GM18519 (cell line): ENCODE measurements around the gene QPCT.
"Not testable (repeated sequence)": the region's sequence is repeated elsewhere in the genome, so short reads cannot be mapped to it uniquely, and the experiment has no call there.

ENCODE experiments used
- ATAC-seq: cut with Tn5 transposase; IDR thresholded peaks from one replicate; pipeline ENCODE4 v1.9.1; 2021; ENCODE audit warnings: mild to moderate bottlenecking, moderate library complexity; ENCODE audit not compliant: unreplicated experiment, low FRiP score

Gene QPCT

DNA sequence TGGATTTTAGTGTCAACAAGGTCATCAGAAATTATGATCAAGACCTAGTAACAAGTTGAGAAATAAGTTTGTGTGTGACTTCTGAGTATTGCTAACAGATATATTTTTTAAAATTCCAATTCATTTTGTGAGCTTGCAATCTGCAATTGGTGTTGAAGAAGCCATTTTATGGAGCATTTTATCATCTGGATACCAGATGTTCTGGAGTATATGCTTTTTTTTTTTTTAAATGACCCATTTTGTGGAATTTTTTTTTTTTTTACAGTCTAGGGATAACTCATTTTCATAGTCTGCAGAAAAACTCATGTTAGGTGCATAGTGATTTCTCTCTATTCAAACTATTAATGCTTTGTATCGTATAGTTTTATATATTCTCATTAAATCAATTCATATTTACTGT lies 12.6 kb downstream of the QPCT start:
- no peak for ATAC-seq

DNA sequence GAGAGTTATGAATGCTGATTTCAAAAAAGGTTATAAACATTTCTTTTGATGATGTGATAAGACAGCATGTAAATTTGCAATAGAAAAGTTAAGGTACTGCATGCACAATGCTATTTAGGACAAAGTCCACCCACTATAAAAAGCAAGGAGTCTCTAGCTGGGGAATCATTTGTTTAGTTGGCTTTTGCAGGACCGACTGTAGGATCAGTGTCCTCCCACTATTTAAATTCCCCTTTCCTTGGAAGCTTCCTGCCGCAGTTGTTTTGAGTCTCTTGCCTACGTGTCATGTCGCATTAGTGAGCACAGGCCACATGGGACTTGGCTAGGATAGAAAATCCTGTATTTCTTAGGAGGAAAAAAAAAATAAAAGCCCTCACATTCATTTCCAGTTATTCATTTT lies 13.1 kb downstream of the QPCT start:
- ATAC-seq = no peak

GRCh38 chr2:37358466-37358865 lies 14.0 kb downstream of the QPCT start:
- no peak for ATAC-seq

GRCh38 chr2:37361216-37361815 lies 16.9 kb downstream of the QPCT start:
- ATAC-seq = no peak

GRCh38 chr2:37361994-37362698 lies 17.7 kb downstream of the QPCT start:
- no peak for ATAC-seq

DNA sequence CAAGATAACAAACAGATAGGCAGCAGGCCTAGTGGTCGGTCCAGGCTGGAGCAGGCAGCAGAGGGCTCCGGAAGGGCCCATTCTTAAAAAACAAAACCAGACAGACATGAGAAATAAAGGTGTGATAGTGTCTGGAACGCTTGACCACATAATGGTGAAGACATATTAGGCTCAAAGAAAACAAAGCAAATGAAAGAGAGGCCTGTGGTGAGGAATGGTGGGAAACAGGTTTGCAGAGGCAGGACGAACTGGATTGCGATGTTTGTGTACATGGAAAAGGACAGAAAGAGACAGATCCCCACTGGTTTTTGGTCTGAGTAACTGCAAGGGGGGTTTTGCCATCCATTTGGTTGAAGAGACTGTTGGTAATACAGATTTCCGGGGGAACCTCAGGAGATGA lies 19.9 kb downstream of the QPCT start:
- no peak for ATAC-seq

DNA sequence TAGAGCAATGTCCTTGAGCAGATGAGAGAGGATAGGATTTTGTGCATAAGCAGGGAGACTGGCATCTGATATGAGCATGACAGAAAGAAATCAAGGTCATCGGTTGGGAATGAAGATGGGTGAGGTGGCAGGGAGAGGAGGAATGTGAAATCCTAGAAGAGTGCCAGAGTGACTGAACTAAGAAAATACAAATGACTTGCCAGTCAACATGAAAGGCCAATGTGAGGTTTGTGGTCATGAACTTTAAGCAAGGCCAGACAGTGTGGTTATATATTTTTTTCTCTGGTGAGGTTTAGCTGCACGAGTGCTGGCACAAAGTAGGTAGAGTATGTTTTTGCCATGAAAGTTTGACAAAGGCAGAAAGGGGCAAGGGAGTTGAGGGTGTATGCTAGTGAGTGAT lies 21.2 kb downstream of the QPCT start:
- ATAC-seq = no peak

DNA sequence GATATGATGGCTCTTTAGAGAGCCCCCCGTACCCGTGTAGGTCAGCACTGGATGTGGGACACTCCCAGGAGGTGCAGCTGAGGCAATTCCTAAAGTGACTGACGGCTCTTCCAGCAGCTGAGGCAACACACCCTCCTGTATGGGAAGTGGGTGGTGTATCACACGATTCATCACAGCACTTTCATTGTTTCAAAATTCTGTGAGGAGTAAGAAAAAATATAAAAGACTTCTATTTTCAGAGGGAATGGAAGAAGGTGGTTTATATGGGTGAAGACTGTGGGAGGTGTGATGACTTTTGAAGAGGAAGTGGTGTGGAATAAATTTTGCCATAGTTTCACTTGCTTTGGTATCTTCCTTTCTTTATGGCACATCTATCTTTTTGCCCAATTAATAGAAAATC lies 22.3 kb downstream of the QPCT start:
- ATAC-seq = no peak

DNA sequence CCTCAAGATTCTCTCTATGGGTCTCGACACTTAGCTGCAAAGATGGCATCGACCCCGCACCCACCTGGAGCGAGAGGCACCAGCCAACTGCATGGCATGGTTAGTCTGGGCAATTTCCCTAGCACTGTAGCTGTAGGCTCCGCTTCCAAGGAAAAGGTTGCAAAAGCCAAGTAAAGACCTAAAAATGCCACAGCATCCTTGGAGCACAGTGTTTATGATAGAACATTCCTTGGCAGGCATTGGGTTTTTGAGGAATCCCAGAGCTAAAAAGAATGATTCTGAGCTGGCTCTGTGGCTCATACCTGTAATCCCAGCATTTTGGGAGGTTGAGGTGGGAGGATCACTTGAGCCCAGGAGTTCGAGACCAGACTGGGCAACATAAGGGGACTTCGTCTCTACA lies 22.9 kb downstream of the QPCT start:
- no peak for ATAC-seq

DNA sequence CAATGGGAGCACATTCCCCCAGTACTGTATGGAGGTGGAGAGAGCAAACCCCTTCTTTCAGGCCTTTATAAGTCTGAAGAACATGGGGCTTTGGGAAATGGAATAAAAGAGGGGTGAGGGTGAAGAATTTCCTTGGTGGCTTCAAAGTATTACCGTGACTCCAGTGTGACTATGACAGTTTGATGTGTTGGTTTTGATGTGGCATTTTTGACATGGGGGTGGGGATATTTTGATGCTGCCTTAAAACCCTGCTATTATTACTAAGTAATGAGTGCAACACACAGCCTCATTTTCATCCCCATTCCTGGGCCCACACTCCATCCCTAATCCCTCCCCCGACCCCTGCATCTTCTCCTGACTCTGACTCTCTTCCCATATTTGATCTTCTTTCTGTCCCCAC lies 23.6 kb downstream of the QPCT start:
- ATAC-seq = no peak

DNA sequence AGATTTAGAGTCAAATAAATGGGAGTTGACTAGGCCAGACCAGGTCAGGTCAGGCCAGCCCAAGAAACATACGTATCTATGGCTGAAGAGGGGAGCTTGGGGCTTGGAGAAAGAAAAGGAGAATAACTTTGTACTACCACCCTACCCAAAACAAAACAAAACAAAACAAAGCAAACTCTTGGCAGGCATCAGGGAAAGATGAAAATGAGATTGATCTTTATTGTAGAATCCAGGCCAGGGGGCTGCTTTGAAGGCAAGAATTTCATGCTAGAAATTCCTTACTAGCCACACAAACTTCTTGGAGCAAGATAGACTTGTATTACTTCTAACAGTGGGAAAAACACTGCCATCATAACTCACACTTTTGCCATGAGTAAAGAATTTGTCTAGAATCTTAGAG lies 26.2 kb downstream of the QPCT start:
- ATAC-seq = no peak

DNA sequence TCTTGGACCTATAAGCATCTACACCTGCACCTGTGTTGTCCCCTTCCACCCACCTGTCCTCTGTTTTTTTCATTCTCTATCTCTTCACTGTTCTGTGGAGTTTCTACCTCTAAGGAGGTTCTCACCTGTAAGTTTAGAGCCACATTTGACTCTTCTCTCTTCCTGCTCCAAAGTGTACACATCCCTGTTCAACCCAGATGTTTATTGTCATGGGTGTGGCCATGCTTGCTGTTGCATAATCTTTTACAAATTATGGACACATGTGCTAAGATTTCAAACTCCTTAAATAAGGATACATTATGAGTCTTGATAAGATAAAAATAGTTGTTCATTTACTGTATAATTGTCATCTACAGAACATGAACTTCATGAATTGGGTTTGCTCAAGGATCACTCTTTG lies 27.6 kb downstream of the QPCT start:
- ATAC-seq = no peak

GRCh38 chr2:37375741-37376288 lies 31.4 kb downstream of the QPCT start:
- peak; percentile 6 for ATAC-seq

GRCh38 chr2:37376421-37377186 lies 32.2 kb downstream of the QPCT start:
- ATAC-seq = peak; percentile 90

DNA sequence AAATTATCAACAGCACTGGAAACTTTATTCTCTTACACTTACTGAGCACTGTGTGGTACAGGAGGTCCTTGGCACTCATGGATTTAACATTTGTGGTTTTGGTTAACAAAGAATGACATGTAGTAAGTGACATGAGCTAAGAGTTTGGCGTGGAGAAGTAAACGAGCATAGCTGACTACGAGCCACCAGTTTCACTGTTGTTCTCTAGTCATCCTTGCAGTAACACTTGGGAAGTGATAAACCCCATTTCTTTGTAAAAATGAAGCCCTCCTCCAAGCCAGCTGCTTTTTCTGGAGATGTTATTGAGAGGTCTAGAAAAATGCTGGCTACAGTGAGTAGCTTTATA lies 32.7 kb downstream of the QPCT start:
- ATAC-seq = no peak

GRCh38 chr2:37378411-37378810 lies 34.0 kb downstream of the QPCT start:
- ATAC-seq = no peak

DNA sequence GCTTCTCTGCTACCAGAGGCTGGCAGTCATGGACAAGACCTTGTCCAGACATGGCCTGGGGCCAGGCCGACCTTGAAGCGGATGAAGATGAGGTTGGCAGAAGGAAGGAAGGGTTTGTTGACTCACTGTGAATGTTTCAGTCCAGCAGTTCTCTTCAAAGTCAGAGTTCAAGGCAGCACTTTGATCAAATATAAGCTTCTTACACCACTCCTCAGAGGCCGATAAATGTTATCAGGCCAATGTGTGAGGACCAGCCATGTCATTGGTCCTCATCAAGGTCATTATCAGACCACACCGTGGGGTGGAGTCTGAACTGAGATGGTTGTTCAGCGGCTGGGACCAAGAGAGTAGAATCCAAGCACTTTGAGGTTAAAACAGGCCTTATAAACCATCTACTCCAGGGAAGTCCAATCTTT lies 35.5 kb downstream of the QPCT start:
- no peak for ATAC-seq

GRCh38 chr2:37380787-37381186 lies 36.4 kb downstream of the QPCT start:
- not testable (repeated sequence) for ATAC-seq

DNA sequence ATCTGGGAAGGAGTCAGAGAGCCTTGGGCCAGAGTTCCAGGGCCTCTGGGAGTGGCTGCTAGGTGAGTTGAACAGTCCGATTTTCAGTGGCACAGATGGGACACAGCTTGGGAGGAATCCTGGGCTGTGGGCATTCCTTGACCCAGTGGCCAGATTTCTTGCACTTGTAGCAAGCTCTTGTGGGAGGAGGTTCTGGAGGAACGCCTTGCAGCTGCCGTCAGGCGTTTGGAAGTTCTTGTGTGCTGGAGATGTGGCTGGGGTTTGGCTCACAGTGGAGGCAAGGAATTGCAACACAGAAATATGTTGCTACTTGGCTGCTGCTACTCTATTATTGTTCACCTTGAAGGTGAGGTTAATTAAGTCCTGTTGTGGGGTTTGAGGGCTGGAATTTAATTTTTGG lies 39.8 kb downstream of the QPCT start:
- ATAC-seq = not testable (repeated sequence)

DNA sequence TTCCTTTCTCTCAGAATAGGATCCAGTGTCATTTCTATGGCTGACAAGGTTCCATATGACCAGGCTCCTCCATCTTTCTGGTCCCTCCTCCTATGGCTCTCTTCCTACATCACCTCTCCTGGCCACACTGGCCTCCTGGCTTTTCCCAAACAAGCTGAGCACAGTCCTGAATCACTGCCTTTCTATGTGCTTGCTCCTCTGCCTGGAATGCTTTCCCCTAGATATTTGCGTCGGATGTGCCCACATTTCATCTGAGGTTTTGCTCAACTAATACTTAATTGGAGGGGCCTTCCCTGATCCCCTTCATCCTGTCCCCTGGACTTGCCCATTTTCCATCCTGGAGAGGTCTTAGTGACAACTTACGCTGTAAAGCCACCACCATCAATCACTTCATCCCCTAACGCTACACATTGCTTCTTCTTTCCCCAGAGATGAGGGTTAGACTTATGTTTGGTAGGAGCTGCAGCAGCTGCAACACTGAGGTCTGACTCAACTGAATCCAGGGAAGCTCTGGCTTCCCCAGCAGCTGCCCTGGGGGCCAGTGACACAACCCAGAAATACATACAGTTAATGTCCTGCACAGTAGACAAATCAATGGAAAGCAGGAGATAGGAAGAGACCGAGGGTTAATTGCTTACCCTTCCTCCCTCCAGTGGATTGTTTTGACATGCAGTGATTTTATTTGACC lies 42.9 kb downstream of the QPCT start:
- no peak for ATAC-seq

GRCh38 chr2:37388074-37388473 lies 43.6 kb downstream of the QPCT start:
- ATAC-seq = no peak
